SK-N-SH treated with all-trans-retinoic acid at 6 μM for 48 hours (cell line): Measurements from ENCODE around the gene ARHGAP22.

Source experiments
- BACH2 ChIP-seq: fragments of 250-450 bp; sonication (Bioruptor Pico); IDR thresholded peaks from 2 replicates; pipeline ENCODE4 v1.9.0; 2021; ENCODE audit warnings: mild to moderate bottlenecking, borderline replicate concordance
- ISL1 ChIP-seq: fragments of 250-450 bp; sonication (Bioruptor Pico); IDR thresholded peaks from 2 replicates; pipeline ENCODE4 v2.1.2; 2022; ENCODE audit warnings: mild to moderate bottlenecking, moderate library complexity
- SNAI2 ChIP-seq: fragments of 250-450 bp; sonication (Bioruptor Pico); IDR thresholded peaks from 2 replicates; pipeline ENCODE4 v1.5.0; 2020; ENCODE audit warnings: mild to moderate bottlenecking, moderate library complexity
- TF ChIP-seq, protein P1 (sequence below): fragments of 250-450 bp; sonication (Bioruptor Pico); IDR thresholded peaks from 2 replicates; pipeline ENCODE4 v1.8.0; 2020; ENCODE audit warnings: mild to moderate bottlenecking, moderate library complexity, borderline replicate concordance

DNA sequence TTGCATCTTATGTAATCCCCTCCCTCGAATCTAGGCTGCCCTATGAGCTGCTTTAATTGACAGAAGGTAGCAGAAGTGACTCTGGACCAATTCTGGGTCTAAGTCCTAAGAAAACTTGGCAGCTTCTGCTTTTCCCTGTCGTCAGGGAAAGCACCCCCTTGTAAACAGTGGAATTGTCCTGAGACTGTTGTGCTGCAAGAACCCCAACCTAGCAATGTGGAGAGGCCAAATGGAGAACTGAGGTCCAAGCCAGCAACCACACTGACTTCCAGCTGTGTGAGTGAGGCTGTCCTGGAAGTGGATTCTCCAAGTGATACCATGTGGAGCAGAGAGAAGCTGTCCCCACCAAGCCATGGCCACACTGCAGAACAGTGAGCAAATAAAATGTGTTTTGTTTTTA lies 75.5 kb downstream of the ARHGAP22 start:
- TF ChIP-seq SNAI2 (CRISPR knock-in tag) (no peak), BACH2 (CRISPR knock-in tag) (no peak), ISL1 (CRISPR knock-in tag) (no peak)
- TF ChIP-seq, protein P1, sequence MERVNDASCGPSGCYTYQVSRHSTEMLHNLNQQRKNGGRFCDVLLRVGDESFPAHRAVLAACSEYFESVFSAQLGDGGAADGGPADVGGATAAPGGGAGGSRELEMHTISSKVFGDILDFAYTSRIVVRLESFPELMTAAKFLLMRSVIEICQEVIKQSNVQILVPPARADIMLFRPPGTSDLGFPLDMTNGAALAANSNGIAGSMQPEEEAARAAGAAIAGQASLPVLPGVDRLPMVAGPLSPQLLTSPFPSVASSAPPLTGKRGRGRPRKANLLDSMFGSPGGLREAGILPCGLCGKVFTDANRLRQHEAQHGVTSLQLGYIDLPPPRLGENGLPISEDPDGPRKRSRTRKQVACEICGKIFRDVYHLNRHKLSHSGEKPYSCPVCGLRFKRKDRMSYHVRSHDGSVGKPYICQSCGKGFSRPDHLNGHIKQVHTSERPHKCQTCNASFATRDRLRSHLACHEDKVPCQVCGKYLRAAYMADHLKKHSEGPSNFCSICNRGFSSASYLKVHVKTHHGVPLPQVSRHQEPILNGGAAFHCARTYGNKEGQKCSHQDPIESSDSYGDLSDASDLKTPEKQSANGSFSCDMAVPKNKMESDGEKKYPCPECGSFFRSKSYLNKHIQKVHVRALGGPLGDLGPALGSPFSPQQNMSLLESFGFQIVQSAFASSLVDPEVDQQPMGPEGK (CRISPR knock-in tag), result no peak
